Neutrophil (primary cell): ENCODE measurements around the gene OR2D2.
"Not testable (repeated sequence)": the region's sequence is repeated elsewhere in the genome, so short reads cannot be mapped to it uniquely, and the experiment has no call there.

Experiments used
- H3K27ac ChIP-seq: fragments of 200-600 bp; sonication (generic); 2 replicates; pipeline ENCODE4 v1.5.1; 2016; ENCODE audit warnings: mild to moderate bottlenecking, moderate library complexity
- H3K27me3 ChIP-seq: fragments of 200-600 bp; sonication (generic); 2 replicates; pipeline ENCODE4 v1.6.0; 2016; ENCODE audit warnings: mild to moderate bottlenecking
- H3K36me3 ChIP-seq: fragments of 200-600 bp; sonication (generic); 2 replicates; pipeline ENCODE4 v1.5.1; 2017
- H3K4me1 ChIP-seq, 2 experiments: fragments of 200-600 bp in 1 of 2; sonication (generic) in 1 of 2; 1 replicate in 1 of 2; 2 replicates in 1 of 2; pipeline versions ENCODE4 v1.5.1 to v1.6.1; 2013 to 2016; ENCODE audit warnings: low read depth in 1 of 2, low read length in 1 of 2, mild to moderate bottlenecking in 1 of 2, moderate library complexity in 1 of 2; ENCODE audit not compliant: control insufficient read depth in 1 of 2, insufficient read depth in 1 of 2
- H3K4me3 ChIP-seq, 2 experiments: fragments of 200-600 bp in 1 of 2; sonication (generic) in 1 of 2; 1 replicate in 1 of 2; 2 replicates in 1 of 2; pipeline ENCODE4 v1.5.1; 2013 to 2016; ENCODE audit warnings: low read depth in 1 of 2, low read length in 1 of 2, mild to moderate bottlenecking in 1 of 2, moderate library complexity in 1 of 2
- H3K9me3 ChIP-seq: fragments of 200-600 bp; sonication (generic); 2 replicates; pipeline ENCODE4 v1.5.1; 2016
- CTCF ChIP-seq: fragments of 200-600 bp; sonication (generic); IDR thresholded peaks from 2 replicates; pipeline ENCODE4 v1.5.1; 2016; ENCODE audit warnings: antibody characterized with exemption

The OR2D2 gene

GRCh38 chr11:6919698-6920097 lies 27.4 kb upstream of the OR2D2 start:
- Histone ChIP-seq H3K27me3 (peaks cover 5% of the 10 kb centered on the region), H3K36me3 (no peaks in the 10 kb centered on the region), H3K4me3 (no peak overlapping the region), H3K9me3 (no peaks in the 10 kb centered on the region), H3K27ac (no peak overlapping the region), H3K4me1 (no peaks in the 10 kb centered on the region)
- no peak for TF ChIP-seq CTCF

- Histone ChIP-seq H3K9me3 (no peaks in the 10 kb centered on the region), H3K27ac (no peak overlapping the region), H3K27me3 (no peaks in the 10 kb centered on the region), H3K4me3 (no peak overlapping the region), H3K4me1 (no peaks in the 10 kb centered on the region), H3K36me3 (no peaks in the 10 kb centered on the region)
- no peak for TF ChIP-seq CTCF
These were observed 19.6 kb upstream of the OR2D2 start for GRCh38 chr11:6911948-6912347.

- Histone ChIP-seq H3K9me3 (no peaks in the 10 kb centered on the region), H3K27ac (no peak overlapping the region), H3K36me3 (no peaks in the 10 kb centered on the region), H3K4me1 (no peaks in the 10 kb centered on the region), H3K4me3 (no peak overlapping the region), H3K27me3 (no peaks in the 10 kb centered on the region)
- TF ChIP-seq CTCF, result no peak
These were observed 19.1 kb upstream of the OR2D2 start for GRCh38 chr11:6911378-6911777.

GRCh38 chr11:6904804-6905203 lies 12.5 kb upstream of the OR2D2 start:
- not testable (repeated sequence) for H3K27ac ChIP-seq, H3K9me3 ChIP-seq, H3K27me3 ChIP-seq, H3K4me1 ChIP-seq, H3K36me3 ChIP-seq, H3K4me3 ChIP-seq

- TF ChIP-seq CTCF, result no peak
- H3K4me1 ChIP-seq, result no peaks in the 10 kb centered on the region
- no peaks in the 10 kb centered on the region for H3K9me3 ChIP-seq
- no peaks in the 10 kb centered on the region for H3K36me3 ChIP-seq
- no peak overlapping the region for H3K4me3 ChIP-seq
- no peak overlapping the region for H3K27ac ChIP-seq
- no peaks in the 10 kb centered on the region for H3K27me3 ChIP-seq
These were observed 8.2 kb upstream of the OR2D2 start for GRCh38 chr11:6900327-6900999.

GRCh38 chr11:6898911-6899310 lies 6.6 kb upstream of the OR2D2 start:
- H3K4me1 ChIP-seq, result no peaks in the 10 kb centered on the region
- H3K36me3 ChIP-seq, result no peaks in the 10 kb centered on the region
- H3K4me3 ChIP-seq, result no peak overlapping the region
- H3K9me3 ChIP-seq, result no peaks in the 10 kb centered on the region
- no peaks in the 10 kb centered on the region for H3K27me3 ChIP-seq
- no peak for TF ChIP-seq CTCF
- H3K27ac ChIP-seq, result no peak overlapping the region
